Measurements from ENCODE around the gene C5orf52.
A peak's percentile ranks its signal among the peaks of the same experiment; 100 is the strongest.
"Not testable (repeated sequence)": the region's sequence is repeated elsewhere in the genome, so short reads cannot be mapped to it uniquely, and the experiment has no call there.

C5orf52 gene

DNA sequence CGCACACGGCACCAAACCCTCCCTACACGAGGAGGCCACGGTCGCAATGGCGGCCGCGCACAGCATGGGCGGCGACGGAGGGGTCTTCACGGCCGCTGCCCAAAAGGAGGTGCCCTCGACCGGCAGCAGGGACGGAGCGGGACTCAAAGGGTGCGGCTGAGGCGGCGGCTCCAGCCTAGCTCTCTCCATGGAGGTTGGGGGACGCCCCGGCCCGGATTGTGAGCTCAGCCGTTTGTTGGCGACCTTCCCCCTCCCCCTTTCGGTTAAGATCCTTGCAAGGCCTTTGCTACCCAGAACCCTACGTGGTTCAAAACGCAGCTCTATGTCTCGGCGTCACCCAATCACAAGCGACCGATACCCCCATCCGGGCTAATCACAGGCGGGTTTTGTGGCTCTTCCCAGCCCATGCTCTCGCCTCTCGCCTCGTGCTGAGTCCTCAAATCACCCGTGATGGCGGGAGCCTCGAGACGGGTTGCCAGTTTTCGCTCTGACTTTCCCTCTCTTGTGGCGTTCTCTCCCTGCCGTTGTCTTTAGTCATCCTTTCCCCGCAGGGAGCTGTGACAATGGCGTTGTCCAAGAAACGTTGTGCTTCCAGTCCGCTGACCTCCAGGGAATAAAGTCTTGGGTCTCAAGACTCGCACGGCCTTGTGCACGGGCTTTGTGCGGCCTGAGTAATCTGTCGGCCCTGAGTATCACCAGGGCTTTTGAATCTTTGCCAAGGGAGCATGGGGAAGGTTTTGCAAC, 19.5 kb downstream of the C5orf52 start:
- peak overlapping the region; percentile 23 for H3K4ac ChIP-seq (ENCODE audit: low read length)
- H3K14ac ChIP-seq (ENCODE audit: low read length) = peak overlapping the region; percentile 82
- no peak overlapping the region for H2BK12ac ChIP-seq (ENCODE audit: low read length)
- H2BK120ac ChIP-seq (ENCODE audit: low read depth, low read length) = no peak overlapping the region
- H3K27me3 ChIP-seq (ENCODE audit: control insufficient read depth in 3 of 3, insufficient read depth in 3 of 3, low read depth in 1 of 3, low read length in 3 of 3) = no peaks in the 10 kb centered on the region
- no peak overlapping the region for H2BK5ac ChIP-seq (ENCODE audit: low read length)
- no peak overlapping the region for H3K4me2 ChIP-seq (ENCODE audit: insufficient read depth, low read length, poor library complexity, severe bottlenecking)
- no peak overlapping the region for H3K27ac ChIP-seq (replicated peaks; ENCODE audit: low read length)
- H3K36me3 ChIP-seq (replicated peaks in 1 of 2; ENCODE audit: control insufficient read depth in 2 of 2, insufficient read depth in 2 of 2, low read length in 2 of 2) = no peaks in the 10 kb centered on the region
- H2AFZ ChIP-seq (ENCODE audit: low read length) = no peak overlapping the region
- peak overlapping the region; percentile 65 for H4K8ac ChIP-seq (ENCODE audit: low read depth, low read length)
- no CpG with 5 or more reads among the region's 53 CpGs for WGBS, 2 donors (ENCODE audit: extremely low coverage in 2 of 2, insufficient read length in 2 of 2, insufficient replicate concordance in 1 of 2)
- no peak overlapping the region for H3K23ac ChIP-seq (ENCODE audit: low read depth, low read length, poor library complexity)
- peak overlapping the region; percentile 75 for H2AK5ac ChIP-seq (ENCODE audit: low read depth, low read length)
- no peaks in the 10 kb centered on the region for H3K4me1 ChIP-seq (ENCODE audit: control insufficient read depth in 2 of 2, insufficient read depth in 1 of 2, low read depth in 1 of 2, low read length in 2 of 2)
- H3K79me1 ChIP-seq (ENCODE audit: low read depth, low read length) = no peaks in the 10 kb centered on the region
- DNase-seq (ENCODE audit: low spot score) = no peak
- no peak overlapping the region for H4K91ac ChIP-seq (ENCODE audit: low read depth, low read length, poor library complexity)
- H3K9me3 ChIP-seq (replicated peaks in 1 of 2; ENCODE audit: control insufficient read depth in 2 of 2, insufficient read depth in 1 of 2, low read depth in 1 of 2, low read length in 2 of 2) = peaks cover 0 to 3% of the 10 kb centered on the region in 2 donors
- no peak overlapping the region for H3K18ac ChIP-seq (ENCODE audit: low read length)
- H3K9ac ChIP-seq (ENCODE audit: low read depth, low read length, poor library complexity) = no peak overlapping the region
- H3K4me3 ChIP-seq (ENCODE audit: low read length in 2 of 2) = no peak overlapping the region
- H2BK15ac ChIP-seq (ENCODE audit: low read length) = no peak overlapping the region

DNA sequence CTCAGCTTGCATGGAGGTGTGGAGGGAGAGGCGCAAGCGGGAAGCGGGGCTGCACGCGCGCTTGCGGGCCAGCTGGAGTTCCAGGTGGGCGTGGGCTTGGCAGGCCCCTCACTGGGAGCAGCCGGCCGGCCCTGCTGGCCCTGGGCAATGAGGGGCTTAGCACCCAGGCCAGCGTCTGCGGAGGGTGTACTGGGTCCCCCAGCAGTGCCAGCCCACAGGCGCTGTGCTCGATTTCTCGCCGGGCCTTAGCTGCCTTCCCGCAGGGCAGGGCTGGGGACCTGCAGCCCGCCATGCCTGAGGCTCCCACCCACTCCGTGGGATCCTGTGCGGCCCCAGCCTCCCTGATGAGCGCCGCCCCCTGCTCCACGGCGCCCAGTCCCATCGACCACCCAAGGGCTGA, 22.5 kb downstream of the C5orf52 start:
- not testable (repeated sequence) for H3K36me3 ChIP-seq (replicated peaks in 1 of 2; ENCODE audit: control insufficient read depth in 2 of 2, insufficient read depth in 2 of 2, low read length in 2 of 2); H3K27ac ChIP-seq (replicated peaks; ENCODE audit: low read length); H3K79me1 ChIP-seq (ENCODE audit: low read depth, low read length); H2AK5ac ChIP-seq (ENCODE audit: low read depth, low read length); H3K4me2 ChIP-seq (ENCODE audit: insufficient read depth, low read length, poor library complexity, severe bottlenecking); H3K14ac ChIP-seq (ENCODE audit: low read length); H3K23ac ChIP-seq (ENCODE audit: low read depth, low read length, poor library complexity); H2BK120ac ChIP-seq (ENCODE audit: low read depth, low read length); H3K4me1 ChIP-seq (ENCODE audit: control insufficient read depth in 2 of 2, insufficient read depth in 1 of 2, low read depth in 1 of 2, low read length in 2 of 2); H4K8ac ChIP-seq (ENCODE audit: low read depth, low read length); H3K9me3 ChIP-seq (replicated peaks in 1 of 2; ENCODE audit: control insufficient read depth in 2 of 2, insufficient read depth in 1 of 2, low read depth in 1 of 2, low read length in 2 of 2); H3K4me3 ChIP-seq (ENCODE audit: low read length in 2 of 2); H2BK12ac ChIP-seq (ENCODE audit: low read length); DNase-seq (ENCODE audit: low spot score); H3K9ac ChIP-seq (ENCODE audit: low read depth, low read length, poor library complexity); H2BK15ac ChIP-seq (ENCODE audit: low read length); H3K27me3 ChIP-seq (ENCODE audit: control insufficient read depth in 3 of 3, insufficient read depth in 3 of 3, low read depth in 1 of 3, low read length in 3 of 3); H2BK5ac ChIP-seq (ENCODE audit: low read length); H3K18ac ChIP-seq (ENCODE audit: low read length); H4K91ac ChIP-seq (ENCODE audit: low read depth, low read length, poor library complexity); H3K4ac ChIP-seq (ENCODE audit: low read length); H2AFZ ChIP-seq (ENCODE audit: low read length)
- no CpG with 5 or more reads among the region's 25 CpGs for WGBS, 2 donors (ENCODE audit: extremely low coverage in 2 of 2, insufficient read length in 2 of 2, insufficient replicate concordance in 1 of 2)

GRCh38 chr5:157696154-157696553, 24.8 kb downstream of the C5orf52 start:
- H2BK15ac ChIP-seq (ENCODE audit: low read length); H3K27ac ChIP-seq (replicated peaks; ENCODE audit: low read length); H3K79me1 ChIP-seq (ENCODE audit: low read depth, low read length); H3K36me3 ChIP-seq (replicated peaks in 1 of 2; ENCODE audit: control insufficient read depth in 2 of 2, insufficient read depth in 2 of 2, low read length in 2 of 2); H3K9me3 ChIP-seq (replicated peaks in 1 of 2; ENCODE audit: control insufficient read depth in 2 of 2, insufficient read depth in 1 of 2, low read depth in 1 of 2, low read length in 2 of 2); H3K4me1 ChIP-seq (ENCODE audit: control insufficient read depth in 2 of 2, insufficient read depth in 1 of 2, low read depth in 1 of 2, low read length in 2 of 2); H2BK12ac ChIP-seq (ENCODE audit: low read length); H3K4ac ChIP-seq (ENCODE audit: low read length); H3K23ac ChIP-seq (ENCODE audit: low read depth, low read length, poor library complexity); H4K91ac ChIP-seq (ENCODE audit: low read depth, low read length, poor library complexity); H2BK120ac ChIP-seq (ENCODE audit: low read depth, low read length); DNase-seq (ENCODE audit: low spot score); H3K4me2 ChIP-seq (ENCODE audit: insufficient read depth, low read length, poor library complexity, severe bottlenecking); H3K14ac ChIP-seq (ENCODE audit: low read length); H2BK5ac ChIP-seq (ENCODE audit: low read length); H2AFZ ChIP-seq (ENCODE audit: low read length); H2AK5ac ChIP-seq (ENCODE audit: low read depth, low read length); H3K27me3 ChIP-seq (ENCODE audit: control insufficient read depth in 3 of 3, insufficient read depth in 3 of 3, low read depth in 1 of 3, low read length in 3 of 3); H4K8ac ChIP-seq (ENCODE audit: low read depth, low read length); H3K9ac ChIP-seq (ENCODE audit: low read depth, low read length, poor library complexity); H3K18ac ChIP-seq (ENCODE audit: low read length); H3K4me3 ChIP-seq (ENCODE audit: low read length in 2 of 2): not testable (repeated sequence)
- WGBS, 2 donors (ENCODE audit: extremely low coverage in 2 of 2, insufficient read length in 2 of 2, insufficient replicate concordance in 1 of 2) = no CpG with 5 or more reads among the region's 3 CpGs

GRCh38 chr5:157698674-157699073, 27.3 kb downstream of the C5orf52 start:
- not testable (repeated sequence) for H4K91ac ChIP-seq (ENCODE audit: low read depth, low read length, poor library complexity); H3K79me1 ChIP-seq (ENCODE audit: low read depth, low read length); H3K23ac ChIP-seq (ENCODE audit: low read depth, low read length, poor library complexity); H3K9ac ChIP-seq (ENCODE audit: low read depth, low read length, poor library complexity); H2BK15ac ChIP-seq (ENCODE audit: low read length); H3K27ac ChIP-seq (replicated peaks; ENCODE audit: low read length); H3K36me3 ChIP-seq (replicated peaks in 1 of 2; ENCODE audit: control insufficient read depth in 2 of 2, insufficient read depth in 2 of 2, low read length in 2 of 2); H3K18ac ChIP-seq (ENCODE audit: low read length); H4K8ac ChIP-seq (ENCODE audit: low read depth, low read length); H2BK120ac ChIP-seq (ENCODE audit: low read depth, low read length); H3K4ac ChIP-seq (ENCODE audit: low read length); H2AFZ ChIP-seq (ENCODE audit: low read length); DNase-seq (ENCODE audit: low spot score); H3K4me3 ChIP-seq (ENCODE audit: low read length in 2 of 2); H3K4me2 ChIP-seq (ENCODE audit: insufficient read depth, low read length, poor library complexity, severe bottlenecking); H2AK5ac ChIP-seq (ENCODE audit: low read depth, low read length); H2BK12ac ChIP-seq (ENCODE audit: low read length); H2BK5ac ChIP-seq (ENCODE audit: low read length); H3K14ac ChIP-seq (ENCODE audit: low read length); H3K9me3 ChIP-seq (replicated peaks in 1 of 2; ENCODE audit: control insufficient read depth in 2 of 2, insufficient read depth in 1 of 2, low read depth in 1 of 2, low read length in 2 of 2); H3K4me1 ChIP-seq (ENCODE audit: control insufficient read depth in 2 of 2, insufficient read depth in 1 of 2, low read depth in 1 of 2, low read length in 2 of 2); H3K27me3 ChIP-seq (ENCODE audit: control insufficient read depth in 3 of 3, insufficient read depth in 3 of 3, low read depth in 1 of 3, low read length in 3 of 3)
- WGBS, 2 donors (ENCODE audit: extremely low coverage in 2 of 2, insufficient read length in 2 of 2, insufficient replicate concordance in 1 of 2) = no CpG with 5 or more reads among the region's 4 CpGs

Measured in neuronal stem cell (in vitro differentiated cells).